HepG2 (cell line): ENCODE measurements around the gene RXFP3. TPM values are rescaled to one million over a fixed set of nuclear protein-coding genes. Genes with fewer than 3 reads are reported as not detected.

Experiments
- EHMT2 ChIP-seq: fragments of 200-600 bp; sonication (generic); IDR thresholded peaks from 2 replicates; pipeline ENCODE4 v1.7.0; 2017; ENCODE audit warnings: antibody characterized with exemption, low read depth, low read length, borderline replicate concordance
- HDAC2 ChIP-seq: sonication (generic); formaldehyde crosslinking; IDR thresholded peaks from 2 replicates; pipeline ENCODE4 v1.4.0; 2020; ENCODE audit warnings: missing genetic modification reagents
- JUN ChIP-seq: sonication (generic); formaldehyde crosslinking; IDR thresholded peaks from 2 replicates; pipeline ENCODE4 v1.4.0; 2020; ENCODE audit warnings: mild to moderate bottlenecking, missing genetic modification reagents
- MTF1 ChIP-seq: sonication (generic); formaldehyde crosslinking; IDR thresholded peaks from 2 replicates; pipeline ENCODE4 v1.5.0; 2020; ENCODE audit warnings: missing genetic modification reagents
- REL ChIP-seq: sonication (generic); formaldehyde crosslinking; conservative IDR thresholded peaks from 2 replicates; pipeline ENCODE4 v1.8.0; 2022; ENCODE audit warnings: mild to moderate bottlenecking, missing genetic modification reagents, moderate library complexity
- SAP130 ChIP-seq: IDR thresholded peaks from 2 replicates; pipeline ENCODE4 v1.6.1; 2016; ENCODE audit warnings: low read depth
- SNAI1 ChIP-seq: sonication (generic); formaldehyde crosslinking; IDR thresholded peaks from 2 replicates; pipeline ENCODE4 v1.5.0; 2020; ENCODE audit warnings: mild to moderate bottlenecking, missing genetic modification reagents, borderline replicate concordance
- ZNF510 ChIP-seq: sonication (generic); formaldehyde crosslinking; IDR thresholded peaks from 2 replicates; pipeline ENCODE4 v1.4.0; 2020; ENCODE audit warnings: low read depth, mild to moderate bottlenecking, missing genetic modification reagents
- ZNF724P ChIP-seq: sonication (generic); formaldehyde crosslinking; IDR thresholded peaks from 2 replicates; pipeline ENCODE4 v1.8.0; 2022; ENCODE audit warnings: missing genetic modification reagents, borderline replicate concordance
- polyA plus RNA-seq, 8 experiments: library from polyadenylated mRNA; depleted of rRNA in 3 of 8; stranded (reverse) in 7 of 8; unstranded in 1 of 8; fragments of >200 nt; fragmentation: Illumina TruSeq in 4 of 8; extraction: Trizol in 4 of 8; gene quantifications; 2 replicates each; pipeline versions ENCODE4 v1.2.1 to v1.2.3, GENCODE V29; 2011 to 2016; ENCODE audit warnings: low read depth in 4 of 8, missing spikeins in 1 of 8, mixed read lengths in 1 of 8; ENCODE audit not compliant: insufficient read depth in 1 of 8
- total RNA-seq, 5 experiments: library from RNA; depleted of rRNA; stranded (reverse); fragments of >200 nt; fragmentation: Illumina TruSeq; extraction: Trizol; gene quantifications; 2 replicates each; pipeline ENCODE4 v1.2.3, GENCODE V29; 2016; ENCODE audit warnings: low read depth in 1 of 5
- TF ChIP-seq, protein P1 (sequence below): sonication (generic); formaldehyde crosslinking; IDR thresholded peaks from 2 replicates; pipeline ENCODE4 v1.4.0; 2020; ENCODE audit warnings: missing genetic modification reagents, borderline replicate concordance
- TF ChIP-seq, protein P2 (sequence below): sonication (generic); formaldehyde crosslinking; IDR thresholded peaks from 2 replicates; pipeline ENCODE4 v1.4.0; 2020; ENCODE audit warnings: mild to moderate bottlenecking, missing genetic modification reagents
- TF ChIP-seq, protein P3 (sequence below): sonication (generic); formaldehyde crosslinking; IDR thresholded peaks from 2 replicates; pipeline ENCODE4 v1.5.0; 2020; ENCODE audit warnings: mild to moderate bottlenecking, missing genetic modification reagents, moderate library complexity
- TF ChIP-seq, protein P4 (sequence below): sonication (generic); formaldehyde crosslinking; IDR thresholded peaks from 2 replicates; pipeline ENCODE4 v1.4.0; 2020; ENCODE audit warnings: mild to moderate bottlenecking, low read depth, missing genetic modification reagents
- TF ChIP-seq, protein P5 (sequence below): sonication (generic); formaldehyde crosslinking; IDR thresholded peaks from 2 replicates; pipeline ENCODE4 v1.4.0; 2020; ENCODE audit warnings: missing genetic modification reagents
- TF ChIP-seq, protein P6 (sequence below): sonication (generic); formaldehyde crosslinking; IDR thresholded peaks from 2 replicates; pipeline ENCODE4 v1.4.0; 2020; ENCODE audit warnings: missing genetic modification reagents

RXFP3 gene
- total and polyA plus RNA-seq, 2 of the 13 experiments (the other 11 are each of a cell fraction or from before 2014, with no cell fraction given): not detected

DNA sequence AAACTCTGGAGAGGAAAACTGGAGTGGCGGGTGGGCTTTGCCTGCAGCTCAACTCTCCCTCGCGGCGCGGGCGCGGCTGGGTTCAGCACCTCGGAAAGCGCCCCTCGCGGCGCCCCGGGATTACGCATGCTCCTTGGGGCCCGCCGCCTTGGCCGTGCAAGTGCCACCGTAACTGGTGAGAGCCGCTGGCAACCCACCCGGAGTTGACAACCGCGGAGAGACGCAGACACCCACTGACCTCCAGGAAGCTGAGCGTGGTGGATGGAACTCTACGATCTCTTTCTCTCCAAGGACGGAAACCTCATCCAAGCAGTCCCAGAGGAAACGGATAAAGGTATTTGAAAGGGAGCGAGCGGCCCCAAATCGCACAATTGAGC is 194 bp upstream of the RXFP3 start (continued):
- no peak for TF ChIP-seq ZNF724P (CRISPR knock-in tag)
- TF ChIP-seq HDAC2 (CRISPR knock-in tag): no peak
- no peak for TF ChIP-seq JUN (CRISPR knock-in tag)
- TF ChIP-seq, protein P1, sequence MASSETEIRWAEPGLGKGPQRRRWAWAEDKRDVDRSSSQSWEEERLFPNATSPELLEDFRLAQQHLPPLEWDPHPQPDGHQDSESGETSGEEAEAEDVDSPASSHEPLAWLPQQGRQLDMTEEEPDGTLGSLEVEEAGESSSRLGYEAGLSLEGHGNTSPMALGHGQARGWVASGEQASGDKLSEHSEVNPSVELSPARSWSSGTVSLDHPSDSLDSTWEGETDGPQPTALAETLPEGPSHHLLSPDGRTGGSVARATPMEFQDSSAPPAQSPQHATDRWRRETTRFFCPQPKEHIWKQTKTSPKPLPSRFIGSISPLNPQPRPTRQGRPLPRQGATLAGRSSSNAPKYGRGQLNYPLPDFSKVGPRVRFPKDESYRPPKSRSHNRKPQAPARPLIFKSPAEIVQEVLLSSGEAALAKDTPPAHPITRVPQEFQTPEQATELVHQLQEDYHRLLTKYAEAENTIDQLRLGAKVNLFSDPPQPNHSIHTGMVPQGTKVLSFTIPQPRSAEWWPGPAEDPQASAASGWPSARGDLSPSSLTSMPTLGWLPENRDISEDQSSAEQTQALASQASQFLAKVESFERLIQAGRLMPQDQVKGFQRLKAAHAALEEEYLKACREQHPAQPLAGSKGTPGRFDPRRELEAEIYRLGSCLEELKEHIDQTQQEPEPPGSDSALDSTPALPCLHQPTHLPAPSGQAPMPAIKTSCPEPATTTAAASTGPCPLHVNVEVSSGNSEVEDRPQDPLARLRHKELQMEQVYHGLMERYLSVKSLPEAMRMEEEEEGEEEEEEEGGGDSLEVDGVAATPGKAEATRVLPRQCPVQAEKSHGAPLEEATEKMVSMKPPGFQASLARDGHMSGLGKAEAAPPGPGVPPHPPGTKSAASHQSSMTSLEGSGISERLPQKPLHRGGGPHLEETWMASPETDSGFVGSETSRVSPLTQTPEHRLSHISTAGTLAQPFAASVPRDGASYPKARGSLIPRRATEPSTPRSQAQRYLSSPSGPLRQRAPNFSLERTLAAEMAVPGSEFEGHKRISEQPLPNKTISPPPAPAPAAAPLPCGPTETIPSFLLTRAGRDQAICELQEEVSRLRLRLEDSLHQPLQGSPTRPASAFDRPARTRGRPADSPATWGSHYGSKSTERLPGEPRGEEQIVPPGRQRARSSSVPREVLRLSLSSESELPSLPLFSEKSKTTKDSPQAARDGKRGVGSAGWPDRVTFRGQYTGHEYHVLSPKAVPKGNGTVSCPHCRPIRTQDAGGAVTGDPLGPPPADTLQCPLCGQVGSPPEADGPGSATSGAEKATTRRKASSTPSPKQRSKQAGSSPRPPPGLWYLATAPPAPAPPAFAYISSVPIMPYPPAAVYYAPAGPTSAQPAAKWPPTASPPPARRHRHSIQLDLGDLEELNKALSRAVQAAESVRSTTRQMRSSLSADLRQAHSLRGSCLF (CRISPR knock-in tag): 0 out of 2 replicates have a peak, but pooled peaks have one; percentile 30
- TF ChIP-seq, protein P2, sequence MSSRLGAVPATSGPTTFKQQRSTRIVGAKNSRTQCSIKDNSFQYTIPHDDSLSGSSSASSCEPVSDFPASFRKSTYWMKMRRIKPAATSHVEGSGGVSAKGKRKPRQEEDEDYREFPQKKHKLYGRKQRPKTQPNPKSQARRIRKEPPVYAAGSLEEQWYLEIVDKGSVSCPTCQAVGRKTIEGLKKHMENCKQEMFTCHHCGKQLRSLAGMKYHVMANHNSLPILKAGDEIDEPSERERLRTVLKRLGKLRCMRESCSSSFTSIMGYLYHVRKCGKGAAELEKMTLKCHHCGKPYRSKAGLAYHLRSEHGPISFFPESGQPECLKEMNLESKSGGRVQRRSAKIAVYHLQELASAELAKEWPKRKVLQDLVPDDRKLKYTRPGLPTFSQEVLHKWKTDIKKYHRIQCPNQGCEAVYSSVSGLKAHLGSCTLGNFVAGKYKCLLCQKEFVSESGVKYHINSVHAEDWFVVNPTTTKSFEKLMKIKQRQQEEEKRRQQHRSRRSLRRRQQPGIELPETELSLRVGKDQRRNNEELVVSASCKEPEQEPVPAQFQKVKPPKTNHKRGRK: no peak
- TF ChIP-seq, protein P3, sequence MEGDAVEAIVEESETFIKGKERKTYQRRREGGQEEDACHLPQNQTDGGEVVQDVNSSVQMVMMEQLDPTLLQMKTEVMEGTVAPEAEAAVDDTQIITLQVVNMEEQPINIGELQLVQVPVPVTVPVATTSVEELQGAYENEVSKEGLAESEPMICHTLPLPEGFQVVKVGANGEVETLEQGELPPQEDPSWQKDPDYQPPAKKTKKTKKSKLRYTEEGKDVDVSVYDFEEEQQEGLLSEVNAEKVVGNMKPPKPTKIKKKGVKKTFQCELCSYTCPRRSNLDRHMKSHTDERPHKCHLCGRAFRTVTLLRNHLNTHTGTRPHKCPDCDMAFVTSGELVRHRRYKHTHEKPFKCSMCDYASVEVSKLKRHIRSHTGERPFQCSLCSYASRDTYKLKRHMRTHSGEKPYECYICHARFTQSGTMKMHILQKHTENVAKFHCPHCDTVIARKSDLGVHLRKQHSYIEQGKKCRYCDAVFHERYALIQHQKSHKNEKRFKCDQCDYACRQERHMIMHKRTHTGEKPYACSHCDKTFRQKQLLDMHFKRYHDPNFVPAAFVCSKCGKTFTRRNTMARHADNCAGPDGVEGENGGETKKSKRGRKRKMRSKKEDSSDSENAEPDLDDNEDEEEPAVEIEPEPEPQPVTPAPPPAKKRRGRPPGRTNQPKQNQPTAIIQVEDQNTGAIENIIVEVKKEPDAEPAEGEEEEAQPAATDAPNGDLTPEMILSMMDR (CRISPR knock-in tag): 0 out of 2 replicates have a peak, but pooled peaks have one; percentile 10
- TF ChIP-seq REL (CRISPR knock-in tag): no peak
- TF ChIP-seq, protein P4, sequence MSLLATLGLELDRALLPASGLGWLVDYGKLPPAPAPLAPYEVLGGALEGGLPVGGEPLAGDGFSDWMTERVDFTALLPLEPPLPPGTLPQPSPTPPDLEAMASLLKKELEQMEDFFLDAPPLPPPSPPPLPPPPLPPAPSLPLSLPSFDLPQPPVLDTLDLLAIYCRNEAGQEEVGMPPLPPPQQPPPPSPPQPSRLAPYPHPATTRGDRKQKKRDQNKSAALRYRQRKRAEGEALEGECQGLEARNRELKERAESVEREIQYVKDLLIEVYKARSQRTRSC (CRISPR knock-in tag): no peak
- TF ChIP-seq MTF1: peak; percentile 50; the same call in 1 of the 2 replicates
- TF ChIP-seq SNAI1 (CRISPR knock-in tag): no peak
- TF ChIP-seq, protein P5, sequence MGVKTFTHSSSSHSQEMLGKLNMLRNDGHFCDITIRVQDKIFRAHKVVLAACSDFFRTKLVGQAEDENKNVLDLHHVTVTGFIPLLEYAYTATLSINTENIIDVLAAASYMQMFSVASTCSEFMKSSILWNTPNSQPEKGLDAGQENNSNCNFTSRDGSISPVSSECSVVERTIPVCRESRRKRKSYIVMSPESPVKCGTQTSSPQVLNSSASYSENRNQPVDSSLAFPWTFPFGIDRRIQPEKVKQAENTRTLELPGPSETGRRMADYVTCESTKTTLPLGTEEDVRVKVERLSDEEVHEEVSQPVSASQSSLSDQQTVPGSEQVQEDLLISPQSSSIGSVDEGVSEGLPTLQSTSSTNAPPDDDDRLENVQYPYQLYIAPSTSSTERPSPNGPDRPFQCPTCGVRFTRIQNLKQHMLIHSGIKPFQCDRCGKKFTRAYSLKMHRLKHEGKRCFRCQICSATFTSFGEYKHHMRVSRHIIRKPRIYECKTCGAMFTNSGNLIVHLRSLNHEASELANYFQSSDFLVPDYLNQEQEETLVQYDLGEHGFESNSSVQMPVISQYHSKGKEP (CRISPR knock-in tag): 0 out of 2 replicates have a peak, but pooled peaks have one; percentile 57
- TF ChIP-seq SAP130 (CRISPR knock-in tag): no peak
- TF ChIP-seq ZNF510 (CRISPR knock-in tag): no peak
- TF ChIP-seq EHMT2: 0 out of 2 replicates have a peak, but pooled peaks have one; percentile 56
- TF ChIP-seq, protein P6, sequence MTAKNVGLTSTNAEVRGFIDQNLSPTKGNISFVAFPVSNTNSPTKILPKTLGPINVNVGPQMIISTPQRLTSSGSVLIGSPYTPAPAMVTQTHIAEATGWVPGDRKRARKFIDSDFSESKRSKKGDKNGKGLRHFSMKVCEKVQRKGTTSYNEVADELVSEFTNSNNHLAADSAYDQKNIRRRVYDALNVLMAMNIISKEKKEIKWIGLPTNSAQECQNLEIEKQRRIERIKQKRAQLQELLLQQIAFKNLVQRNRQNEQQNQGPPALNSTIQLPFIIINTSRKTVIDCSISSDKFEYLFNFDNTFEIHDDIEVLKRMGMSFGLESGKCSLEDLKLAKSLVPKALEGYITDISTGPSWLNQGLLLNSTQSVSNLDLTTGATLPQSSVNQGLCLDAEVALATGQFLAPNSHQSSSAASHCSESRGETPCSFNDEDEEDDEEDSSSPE (CRISPR knock-in tag): no peak
